Breast epithelium (tissue), 3 donors: ENCODE measurements around the gene EDEM2.

Source experiments
- CTCF ChIP-seq, 3 donors: fragments of 450-650 bp; IDR thresholded peaks; one replicate each; pipeline ENCODE4 v1.5.1; 2016 to 2017; ENCODE audit warnings: antibody characterized with exemption in 3 of 3, mild to moderate bottlenecking in 3 of 3, moderate library complexity in 3 of 3
- POLR2A ChIP-seq: fragments of 450-650 bp; IDR thresholded peaks from one replicate; pipeline ENCODE4 v1.6.1; 2016; ENCODE audit warnings: antibody characterized with exemption, mild to moderate bottlenecking, moderate library complexity

- TF ChIP-seq CTCF (IDR thresholded peaks at IDR 0.05), result no peak
- TF ChIP-seq POLR2A, result no peak
Measured at GRCh38 chr20:35066194-35066593, 80.9 kb downstream of the EDEM2 start.
